Peyer's patch (tissue), 4 donors: ENCODE data around the gene BIN1. TPM values are rescaled to one million over a fixed set of nuclear protein-coding genes. Genes with fewer than 3 reads are reported as not detected.
A peak's percentile ranks its signal among the peaks of the same experiment; 100 is the strongest.

Source experiments
- DNase-seq, 3 donors: peaks; one replicate each; pipeline ENCODE4 v3.0.0-alpha.2; 2017 to 2019
- H3K27ac ChIP-seq, 4 donors: fragments of 200-600 bp; sonication (generic); one replicate each; pipeline ENCODE4 v1.5.1; 2016 to 2019
- H3K27me3 ChIP-seq, 2 donors: fragments of 200-600 bp; sonication (generic); one replicate each; pipeline ENCODE4 v1.5.1; 2019
- H3K36me3 ChIP-seq, 3 donors: fragments of 200-600 bp; sonication (generic); one replicate each; pipeline ENCODE4 v1.5.1; 2016 to 2019
- H3K4me1 ChIP-seq, 4 donors: fragments of 200-600 bp; sonication (generic); one replicate each; pipeline ENCODE4 v1.5.1; 2016 to 2019
- H3K4me3 ChIP-seq, 4 donors: fragments of 200-600 bp; sonication (generic); 1 replicate in 3 of 4; 2 replicates in 1 of 4; pipeline ENCODE4 v1.5.1; 2016 to 2019; ENCODE audit warnings: mild to moderate bottlenecking in 1 of 4
- H3K9me3 ChIP-seq, 4 donors: fragments of 200-600 bp; sonication (generic); one replicate each; pipeline ENCODE4 v1.5.1; 2016 to 2019; ENCODE audit warnings: mild to moderate bottlenecking in 1 of 4
- POLR2A ChIP-seq, 2 donors: fragments of 450-650 bp; IDR thresholded peaks; one replicate each; pipeline ENCODE4 v1.5.1; 2017; ENCODE audit warnings: antibody characterized with exemption in 2 of 2, mild to moderate bottlenecking in 2 of 2, moderate library complexity in 2 of 2
- total RNA-seq, 4 donors: library from RNA; depleted of rRNA; stranded (reverse); fragments of >200 nt; gene quantifications; one replicate each; pipeline ENCODE4 v1.1.0, GENCODE V29; 2016
- TF ChIP-seq, protein P1 (sequence below), 6 experiments: fragments of 450-650 bp in 4 of 6; fragments of 200-600 bp in 2 of 6; sonication (generic) in 1 of 6; IDR thresholded peaks; one replicate each; pipeline ENCODE4 v1.5.1; 2017 to 2019; ENCODE audit warnings: antibody characterized with exemption in 6 of 6, mild to moderate bottlenecking in 3 of 6, moderate library complexity in 1 of 6

BIN1 gene
- total RNA-seq, 4 donors from 2014 or later = 22.2 to 81.7 (median 47.2) TPM

DNA sequence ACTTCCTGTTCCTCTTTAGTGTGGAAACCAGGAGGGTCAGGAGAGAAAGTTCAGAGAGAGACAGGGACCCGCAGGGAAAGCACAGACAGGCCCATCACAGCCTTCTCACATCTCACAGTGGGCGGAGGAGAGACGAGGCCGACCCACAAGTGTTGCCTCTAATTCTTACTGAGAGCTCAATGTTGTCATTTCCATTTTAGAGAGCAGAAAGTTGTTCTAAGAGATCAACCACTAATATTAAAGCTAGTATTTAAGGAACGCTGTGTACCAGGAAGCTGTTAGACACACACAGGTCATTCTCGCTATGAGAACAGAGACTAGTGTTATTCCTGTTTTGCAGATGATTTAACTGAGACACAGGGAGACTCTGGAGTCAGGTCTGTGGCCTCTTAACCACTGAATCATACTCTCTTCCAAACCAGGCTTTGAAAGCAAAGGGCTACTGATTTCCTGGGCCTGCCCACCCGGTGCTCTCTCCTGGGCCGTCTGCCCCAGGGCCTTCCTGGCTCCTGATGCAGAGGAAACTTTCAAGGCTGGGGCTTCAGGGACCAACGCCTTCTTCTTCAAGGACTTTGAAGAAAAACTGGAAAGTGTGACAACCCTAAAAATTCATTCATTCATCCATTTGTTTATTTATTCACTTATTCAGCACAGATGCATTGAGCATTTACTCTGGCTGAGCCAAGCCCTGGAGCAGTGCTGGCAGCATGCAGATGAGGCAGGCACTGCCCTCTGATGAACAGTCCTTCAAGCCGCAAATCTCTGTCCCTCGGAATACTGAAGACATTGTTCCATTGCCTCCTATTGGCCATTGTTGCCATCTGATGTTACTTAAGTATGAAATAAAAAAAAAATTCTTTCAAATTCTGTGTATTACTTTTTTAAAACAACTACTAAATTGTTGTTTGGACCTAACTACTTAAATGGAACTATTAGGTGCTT, 37.2 kb upstream of the BIN1 start:
- Histone ChIP-seq H3K4me3 (no peak overlapping the region), H3K9me3 (no peaks in the 10 kb centered on the region), H3K27ac (peak overlapping the region in 1 of 4 donors; percentile 4), H3K4me1 (no peaks in the 10 kb centered on the region), H3K27me3 (no peaks in the 10 kb centered on the region), H3K36me3 (no peaks in the 10 kb centered on the region)
- DNase-seq = no peak
- TF ChIP-seq, protein P1, sequence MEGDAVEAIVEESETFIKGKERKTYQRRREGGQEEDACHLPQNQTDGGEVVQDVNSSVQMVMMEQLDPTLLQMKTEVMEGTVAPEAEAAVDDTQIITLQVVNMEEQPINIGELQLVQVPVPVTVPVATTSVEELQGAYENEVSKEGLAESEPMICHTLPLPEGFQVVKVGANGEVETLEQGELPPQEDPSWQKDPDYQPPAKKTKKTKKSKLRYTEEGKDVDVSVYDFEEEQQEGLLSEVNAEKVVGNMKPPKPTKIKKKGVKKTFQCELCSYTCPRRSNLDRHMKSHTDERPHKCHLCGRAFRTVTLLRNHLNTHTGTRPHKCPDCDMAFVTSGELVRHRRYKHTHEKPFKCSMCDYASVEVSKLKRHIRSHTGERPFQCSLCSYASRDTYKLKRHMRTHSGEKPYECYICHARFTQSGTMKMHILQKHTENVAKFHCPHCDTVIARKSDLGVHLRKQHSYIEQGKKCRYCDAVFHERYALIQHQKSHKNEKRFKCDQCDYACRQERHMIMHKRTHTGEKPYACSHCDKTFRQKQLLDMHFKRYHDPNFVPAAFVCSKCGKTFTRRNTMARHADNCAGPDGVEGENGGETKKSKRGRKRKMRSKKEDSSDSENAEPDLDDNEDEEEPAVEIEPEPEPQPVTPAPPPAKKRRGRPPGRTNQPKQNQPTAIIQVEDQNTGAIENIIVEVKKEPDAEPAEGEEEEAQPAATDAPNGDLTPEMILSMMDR (IDR thresholded peaks at IDR 0.05) = peak in 4 of 6 experiments; percentile 4 to 35 (median 15)
- TF ChIP-seq POLR2A (IDR thresholded peaks at IDR 0.05) = no peak

DNA sequence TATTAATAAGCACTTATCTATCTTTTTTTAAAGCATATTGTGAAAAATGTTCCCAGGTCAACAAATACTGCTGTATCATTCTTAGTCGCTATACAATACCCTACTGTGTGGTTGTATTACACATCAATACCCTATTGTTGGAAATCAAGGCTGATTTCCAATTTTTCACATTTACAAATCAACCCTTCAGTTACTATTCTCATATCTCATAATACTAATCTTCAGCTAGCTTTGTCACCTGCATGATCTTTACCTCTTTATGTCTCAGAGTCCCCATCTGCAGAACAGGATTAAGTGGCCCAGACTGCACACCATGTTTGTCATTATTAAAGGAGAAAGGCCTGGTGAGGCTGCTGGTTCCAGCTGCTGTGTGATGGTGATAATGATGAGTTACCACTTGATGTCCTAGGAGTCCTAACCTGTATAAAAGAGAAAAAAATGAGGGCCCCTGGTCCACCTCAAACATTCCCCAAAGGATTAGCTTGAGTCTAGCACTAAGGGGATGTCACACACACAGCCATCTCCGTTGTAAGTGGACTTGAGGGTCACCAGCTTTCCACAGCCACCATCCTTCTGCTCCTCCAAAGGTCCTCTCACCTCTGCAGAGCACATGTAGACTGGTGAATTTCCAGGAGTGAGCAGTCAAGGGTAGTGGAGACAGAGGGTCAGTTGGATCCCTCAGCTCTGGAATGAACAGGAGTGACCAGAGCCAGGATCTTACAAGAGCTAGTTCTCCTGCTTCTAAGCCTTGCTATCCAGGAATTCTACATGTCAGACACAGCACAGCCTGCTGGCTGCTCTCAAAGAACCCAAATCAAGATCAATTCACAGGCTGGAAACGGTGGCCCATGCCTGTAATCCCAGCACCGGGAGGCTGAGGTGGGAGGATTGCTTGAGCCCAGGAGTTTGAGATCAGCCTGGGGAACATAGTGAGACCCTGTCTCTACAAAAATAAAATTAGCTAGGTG, 36.0 kb upstream of the BIN1 start:
- DNase-seq = no peak
- TF ChIP-seq, protein P1 (IDR thresholded peaks at IDR 0.05) = no peak
- TF ChIP-seq POLR2A (IDR thresholded peaks at IDR 0.05) = no peak
- Histone ChIP-seq H3K27ac (no peak overlapping the region), H3K36me3 (no peaks in the 10 kb centered on the region), H3K9me3 (no peaks in the 10 kb centered on the region), H3K4me1 (no peaks in the 10 kb centered on the region), H3K27me3 (no peaks in the 10 kb centered on the region), H3K4me3 (no peak overlapping the region)

DNA sequence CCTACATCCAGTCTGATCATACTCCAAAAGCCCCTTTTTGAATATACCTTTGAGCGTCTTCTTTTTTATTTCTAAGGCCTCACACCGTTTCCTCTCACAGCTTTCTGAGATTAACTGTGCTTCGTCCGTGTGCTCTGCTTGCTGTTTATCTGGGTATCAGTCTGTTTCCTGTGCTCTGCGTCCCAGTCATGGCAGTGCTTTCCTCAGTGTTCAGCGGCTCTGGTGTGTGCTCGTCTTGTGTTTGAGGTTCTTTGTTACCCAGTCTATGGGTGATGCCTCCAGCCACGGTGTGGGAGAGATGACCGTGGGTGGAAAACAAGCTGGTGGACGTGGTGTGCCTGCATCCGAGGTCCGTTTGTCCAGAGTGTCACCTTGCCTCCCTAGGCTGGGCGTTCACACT, 33.6 kb upstream of the BIN1 start:
- Histone ChIP-seq H3K9me3 (no peaks in the 10 kb centered on the region), H3K27me3 (no peaks in the 10 kb centered on the region), H3K4me3 (no peak overlapping the region), H3K4me1 (no peaks in the 10 kb centered on the region), H3K36me3 (no peaks in the 10 kb centered on the region), H3K27ac (no peak overlapping the region)
- no peak for TF ChIP-seq POLR2A (IDR thresholded peaks at IDR 0.05)
- TF ChIP-seq, protein P1 (IDR thresholded peaks at IDR 0.05) = no peak
- no peak for DNase-seq

DNA sequence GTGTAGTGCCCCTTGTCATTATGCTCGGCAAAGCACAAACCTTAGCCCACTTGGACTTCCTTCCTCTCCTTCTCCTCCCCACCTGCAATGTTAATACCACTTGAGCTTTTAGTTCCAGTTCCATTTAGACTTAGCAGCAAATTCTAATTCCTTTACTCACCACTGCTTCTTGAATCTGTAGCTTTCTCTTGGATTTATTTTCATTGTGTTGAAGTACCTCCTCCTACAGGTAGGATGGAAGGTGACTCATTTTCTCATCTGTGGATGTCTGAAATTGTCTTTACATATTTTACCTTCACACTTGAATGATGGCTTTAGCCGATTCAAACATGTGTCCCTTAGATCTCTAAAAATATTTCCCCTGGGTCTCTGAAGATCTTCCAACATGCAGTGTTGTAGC, 32.8 kb upstream of the BIN1 start:
- no peaks in the 10 kb centered on the region for H3K27me3 ChIP-seq
- H3K4me1 ChIP-seq = no peaks in the 10 kb centered on the region
- TF ChIP-seq, protein P1 (IDR thresholded peaks at IDR 0.05) = peak in 3 of 6 experiments; percentile 17 to 29 (median 20)
- TF ChIP-seq POLR2A (IDR thresholded peaks at IDR 0.05) = no peak
- H3K4me3 ChIP-seq = no peak overlapping the region
- H3K36me3 ChIP-seq = no peaks in the 10 kb centered on the region
- DNase-seq = no peak
- no peaks in the 10 kb centered on the region for H3K9me3 ChIP-seq
- no peak overlapping the region for H3K27ac ChIP-seq

DNA sequence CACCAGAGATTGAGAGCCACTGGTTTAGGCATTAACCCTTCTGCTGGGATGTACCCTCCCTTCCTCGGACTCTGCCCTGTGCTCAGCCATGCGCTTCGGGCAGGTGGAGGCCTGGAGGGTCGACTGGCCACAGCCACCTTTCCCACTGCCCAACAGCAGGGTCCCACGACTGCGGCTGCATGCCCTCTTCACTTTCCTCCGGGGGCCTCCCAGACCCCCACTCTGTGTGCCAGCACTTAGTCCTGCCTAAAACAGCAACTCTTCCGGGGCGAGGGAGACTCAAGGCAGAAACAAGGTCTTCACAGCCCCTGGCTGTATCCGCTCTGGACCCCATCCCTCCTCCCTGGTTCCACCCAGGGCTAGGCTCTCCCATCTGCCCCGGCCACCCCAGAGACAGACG, 31.3 kb upstream of the BIN1 start:
- Histone ChIP-seq H3K27ac (no peak overlapping the region), H3K36me3 (no peaks in the 10 kb centered on the region), H3K4me3 (no peak overlapping the region), H3K4me1 (no peaks in the 10 kb centered on the region), H3K9me3 (no peaks in the 10 kb centered on the region), H3K27me3 (no peaks in the 10 kb centered on the region)
- TF ChIP-seq, protein P1 (IDR thresholded peaks at IDR 0.05) = no peak
- no peak for DNase-seq
